ENCODE measurements around the gene SVBP.

GRCh38 chr1:42837709-42838108 lies 20.5 kb upstream of the SVBP start:
- no peak for TF ChIP-seq CTCF (conservative IDR thresholded peaks at IDR 0.05)
- TF ChIP-seq EZH2 (IDR thresholded peaks at IDR 0.05; ENCODE audit: low read depth): no peak

Measured in PC-9 (cell line).